ENCODE measurements around the gene ROGDI.
"Not testable (repeated sequence)": the region's sequence is repeated elsewhere in the genome, so short reads cannot be mapped to it uniquely, and the experiment has no call there.

Gene ROGDI

DNA sequence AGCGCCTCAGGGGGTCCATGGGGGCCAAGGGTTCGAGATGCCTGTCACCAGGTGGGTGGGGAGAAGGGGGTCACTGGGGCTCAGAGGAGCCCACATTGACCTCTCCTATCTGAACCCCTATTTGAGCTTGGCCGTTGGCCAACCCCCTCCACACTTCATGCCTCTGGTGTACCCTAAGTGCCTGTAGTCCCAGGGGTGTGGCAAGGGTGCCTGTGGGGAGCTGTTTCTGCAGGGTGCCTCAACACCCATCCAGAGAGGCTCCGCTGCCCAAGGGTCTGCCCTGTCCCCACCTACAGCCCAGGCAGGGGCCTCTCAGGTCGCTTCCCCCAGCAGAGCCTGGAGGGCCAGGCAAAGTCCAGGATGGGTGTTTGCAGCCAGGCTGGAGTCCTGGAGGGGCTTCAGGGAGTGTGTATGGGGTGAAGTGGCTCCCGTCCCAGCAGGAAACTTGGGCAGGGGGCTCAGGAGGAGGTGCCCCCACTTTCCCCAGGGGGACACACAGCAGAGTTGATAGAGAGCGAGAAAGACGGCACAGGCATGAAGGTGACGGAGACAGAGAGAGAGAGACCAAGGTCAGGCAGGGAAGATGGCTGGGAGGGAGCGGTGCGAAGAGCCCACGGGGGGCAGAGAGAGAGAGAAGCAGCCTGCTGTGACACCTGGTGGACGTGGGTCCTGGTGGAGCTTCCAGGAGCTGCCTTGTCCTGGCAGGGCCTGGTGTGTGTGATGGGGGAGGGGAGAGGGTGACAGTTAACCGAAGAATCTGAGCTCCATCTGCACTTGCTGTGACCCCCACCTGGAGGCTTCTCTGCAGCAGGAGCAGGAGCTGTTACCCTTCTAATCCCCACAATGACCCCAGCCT lies 14.6 kb downstream of the ROGDI start, which contains the start of gene SEPTIN12:
SEPTIN12 (minus strand) TSS at position 719 of the 856 bp plus-strand sequence; CDS start at position 19, 700 bp downstream.
- no peaks in the 10 kb centered on the region for H3K9me3 ChIP-seq (ENCODE audit: severe bottlenecking)
- DNase-seq (ENCODE audit: low spot score) (no peak), ATAC-seq (ENCODE audit: low read depth) (no peak)
- no peak for TF ChIP-seq CTCF (IDR thresholded peaks at IDR 0.05; ENCODE audit: poor library complexity, severe bottlenecking)
- H3K4me3 ChIP-seq (ENCODE audit: severe bottlenecking): no peak within 1 kb of the TSS
- no peaks in the 10 kb centered on the region for H3K36me3 ChIP-seq (ENCODE audit: low read depth)
- no peak within 1 kb of the TSS for H3K27ac ChIP-seq (ENCODE audit: poor library complexity, severe bottlenecking)
- H3K4me1 ChIP-seq (ENCODE audit: insufficient read depth, poor library complexity, severe bottlenecking): no peaks in the 10 kb centered on the region
- H3K27me3 ChIP-seq (ENCODE audit: insufficient read depth, poor library complexity, severe bottlenecking): no peaks in the 10 kb centered on the region

DNA sequence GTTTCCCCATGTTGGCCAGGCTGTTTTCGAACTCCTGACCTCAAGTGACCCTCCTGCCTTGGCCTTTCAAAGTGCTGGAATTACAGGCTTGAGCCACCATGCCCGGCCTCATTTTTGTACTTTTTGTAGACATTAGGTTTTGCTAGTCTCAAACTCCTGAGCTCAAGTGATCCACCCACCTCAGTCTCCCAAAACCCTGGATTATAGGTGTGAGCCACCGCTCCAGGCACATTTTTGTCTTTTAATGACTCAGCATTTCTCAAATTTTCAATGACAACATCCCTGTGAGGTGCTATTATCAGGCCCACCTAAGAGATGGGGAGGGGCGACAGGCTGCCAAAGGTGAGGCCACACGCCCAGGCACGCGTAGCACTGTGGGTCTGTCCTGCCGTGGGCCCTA lies 15.4 kb downstream of the ROGDI start:
- TF ChIP-seq CTCF (IDR thresholded peaks at IDR 0.05; ENCODE audit: poor library complexity, severe bottlenecking): no peak
- no peak for DNase-seq (ENCODE audit: low spot score)
- Histone ChIP-seq H3K36me3 (ENCODE audit: low read depth) (no peaks in the 10 kb centered on the region), H3K4me3 (ENCODE audit: severe bottlenecking) (no peak overlapping the region), H3K27me3 (ENCODE audit: insufficient read depth, poor library complexity, severe bottlenecking) (no peaks in the 10 kb centered on the region), H3K27ac (ENCODE audit: poor library complexity, severe bottlenecking) (no peak overlapping the region), H3K4me1 (ENCODE audit: insufficient read depth, poor library complexity, severe bottlenecking) (no peaks in the 10 kb centered on the region), H3K9me3 (ENCODE audit: severe bottlenecking) (no peaks in the 10 kb centered on the region)
- no peak for ATAC-seq (ENCODE audit: low read depth)

DNA sequence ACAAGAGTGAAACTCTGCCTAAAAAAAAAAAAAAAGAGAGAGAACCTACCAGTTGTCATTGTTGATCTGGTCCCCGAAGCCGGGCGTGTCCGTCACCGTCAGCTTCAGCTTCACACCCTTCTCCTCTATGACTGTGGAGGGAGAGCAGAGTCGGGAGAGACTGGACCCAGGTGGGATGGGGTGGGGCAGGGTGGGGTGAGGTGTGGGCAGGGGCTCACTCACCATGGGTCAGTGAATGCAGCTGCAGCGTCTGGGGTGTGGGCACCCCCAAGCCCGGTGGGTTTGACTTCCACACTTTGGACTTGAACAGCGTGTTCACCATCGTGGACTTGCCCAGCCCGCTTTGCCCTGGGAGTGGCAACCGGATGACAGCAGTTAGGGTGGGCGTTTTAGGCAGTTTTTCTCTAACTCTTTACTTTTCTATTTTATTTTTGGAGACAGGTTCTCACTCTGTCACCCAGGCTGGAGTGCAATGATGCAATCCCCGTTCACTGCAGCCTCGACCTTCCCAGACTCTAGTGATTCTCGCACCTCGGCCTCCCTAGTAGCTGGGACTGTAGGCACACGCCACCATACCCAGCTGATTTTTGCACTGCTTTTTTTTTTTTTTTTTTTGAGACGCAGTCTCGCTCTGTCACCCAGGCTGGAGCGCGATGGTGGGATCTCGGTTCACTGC lies 16.5 kb downstream of the ROGDI start:
- Histone ChIP-seq H3K27me3 (ENCODE audit: insufficient read depth, poor library complexity, severe bottlenecking) (no peaks in the 10 kb centered on the region), H3K4me3 (ENCODE audit: severe bottlenecking) (no peak overlapping the region), H3K36me3 (ENCODE audit: low read depth) (no peaks in the 10 kb centered on the region), H3K9me3 (ENCODE audit: severe bottlenecking) (no peaks in the 10 kb centered on the region), H3K4me1 (ENCODE audit: insufficient read depth, poor library complexity, severe bottlenecking) (no peaks in the 10 kb centered on the region), H3K27ac (ENCODE audit: poor library complexity, severe bottlenecking) (no peak overlapping the region)
- no peak for TF ChIP-seq CTCF (IDR thresholded peaks at IDR 0.05; ENCODE audit: poor library complexity, severe bottlenecking)
- ATAC-seq (ENCODE audit: low read depth): no peak
- no peak for DNase-seq (ENCODE audit: low spot score)

- not testable (repeated sequence) for DNase-seq (ENCODE audit: low spot score); H3K27me3 ChIP-seq (ENCODE audit: insufficient read depth, poor library complexity, severe bottlenecking); H3K4me1 ChIP-seq (ENCODE audit: insufficient read depth, poor library complexity, severe bottlenecking); H3K9me3 ChIP-seq (ENCODE audit: severe bottlenecking); H3K27ac ChIP-seq (ENCODE audit: poor library complexity, severe bottlenecking); H3K36me3 ChIP-seq (ENCODE audit: low read depth); ATAC-seq (ENCODE audit: low read depth); H3K4me3 ChIP-seq (ENCODE audit: severe bottlenecking)
Measured at GRCh38 chr16:4784444-4784987, 17.9 kb downstream of the ROGDI start.

- Histone ChIP-seq H3K4me3 (ENCODE audit: severe bottlenecking) (no peak overlapping the region), H3K27me3 (ENCODE audit: insufficient read depth, poor library complexity, severe bottlenecking) (no peaks in the 10 kb centered on the region), H3K36me3 (ENCODE audit: low read depth) (no peaks in the 10 kb centered on the region), H3K27ac (ENCODE audit: poor library complexity, severe bottlenecking) (no peak overlapping the region), H3K9me3 (ENCODE audit: severe bottlenecking) (no peaks in the 10 kb centered on the region), H3K4me1 (ENCODE audit: insufficient read depth, poor library complexity, severe bottlenecking) (no peaks in the 10 kb centered on the region)
- no peak for TF ChIP-seq CTCF (IDR thresholded peaks at IDR 0.05; ENCODE audit: poor library complexity, severe bottlenecking)
- no peak for ATAC-seq (ENCODE audit: low read depth)
- DNase-seq (ENCODE audit: low spot score): no peak
Measured at GRCh38 chr16:4783951-4784336, 18.5 kb downstream of the ROGDI start.
